H1 (cell line): ENCODE measurements around the gene SLC22A15. TPM values are rescaled to one million over a fixed set of nuclear protein-coding genes. Genes with fewer than 3 reads are reported as not detected.

ENCODE experiments used
- CTCF ChIA-PET: fragments of 300-600 bp; sonication (Branson Sonifier 250); formaldehyde crosslinking; loops from one replicate; lab custom pipeline; 2021; ENCODE audit not compliant: partially characterized antibody; lab: Charles Lee
- POLR2A ChIA-PET: fragments of 300-600 bp; sonication (Branson Sonifier 250); formaldehyde crosslinking; loops from one replicate; lab custom pipeline; 2021; ENCODE audit warnings: inconsistent platforms; ENCODE audit not compliant: partially characterized antibody; lab: Charles Lee
- DNase-seq, 2 experiments: peaks; one replicate each; pipeline versions ENCODE4 v3.0.0 to v3.0.0-alpha.2; 2010 to 2022; ENCODE audit warnings: low spot score in 2 of 2, low read depth in 1 of 2, mixed read lengths in 1 of 2
- FAIRE-seq: peaks from 2 replicates; lab custom pipeline; 2011; peaks lifted over from hg19 to GRCh38; lab: Jason Lieb, UNC
- H2AFZ ChIP-seq: 2 replicates; pipeline ENCODE4 v1.8.1; 2012; ENCODE audit warnings: low read length, inconsistent platforms
- H2AK5ac ChIP-seq: 2 replicates; pipeline ENCODE4 v1.6.1; 2013; ENCODE audit warnings: low read depth, low read length
- H2BK120ac ChIP-seq: replicated peaks from 2 replicates; pipeline ENCODE3; 2013; ENCODE audit warnings: low read depth, low read length, inconsistent platforms
- H2BK12ac ChIP-seq: 2 replicates; pipeline ENCODE4 v1.6.1; 2013; ENCODE audit warnings: low read depth, low read length
- H2BK15ac ChIP-seq: 2 replicates; pipeline ENCODE4 v1.6.1; 2013; ENCODE audit warnings: low read length
- H2BK20ac ChIP-seq: 2 replicates; pipeline ENCODE4 v1.6.1; 2013; ENCODE audit warnings: low read length
- H2BK5ac ChIP-seq: 2 replicates; pipeline ENCODE4 v1.6.1; 2013; ENCODE audit warnings: low read depth, low read length
- H3K14ac ChIP-seq: 2 replicates; pipeline ENCODE4 v1.6.1; 2013; ENCODE audit warnings: inconsistent platforms; ENCODE audit not compliant: insufficient read length
- H3K18ac ChIP-seq: 2 replicates; pipeline ENCODE4 v1.6.1; 2013; ENCODE audit warnings: low read length; ENCODE audit errors: extremely low read depth
- H3K23ac ChIP-seq: 2 replicates; pipeline ENCODE4 v1.6.1; 2013; ENCODE audit warnings: inconsistent platforms; ENCODE audit not compliant: insufficient read length
- H3K23me2 ChIP-seq: 2 replicates; pipeline ENCODE4 v1.6.1; 2013; ENCODE audit warnings: low read depth, low read length
- H3K27ac ChIP-seq: 2 replicates; pipeline ENCODE4 v1.6.1; 2011; ENCODE audit warnings: low read depth, low read length, inconsistent platforms
- H3K27me3 ChIP-seq, 4 experiments: replicated peaks in 1 of 4; 1 replicate in 1 of 4; 2 replicates in 3 of 4; pipeline versions ENCODE4 v1.6.1 to v1.8.1; 2011 to 2013; ENCODE audit warnings: low read length in 3 of 4, mild to moderate bottlenecking in 3 of 4, inconsistent platforms in 2 of 4, mixed read lengths in 2 of 4, moderate library complexity in 1 of 4; ENCODE audit not compliant: control insufficient read depth in 3 of 4, insufficient read depth in 3 of 4; ENCODE audit errors: extremely low read depth in 1 of 4
- H3K36me3 ChIP-seq, 4 experiments: 2 replicates each; pipeline versions ENCODE4 v1.6.1 to v1.8.1; 2011 to 2013; ENCODE audit warnings: mild to moderate bottlenecking in 4 of 4, low read length in 3 of 4, moderate library complexity in 2 of 4, control low read depth in 1 of 4, inconsistent platforms in 1 of 4; ENCODE audit not compliant: insufficient read depth in 4 of 4, control insufficient read depth in 2 of 4
- H3K4ac ChIP-seq: replicated peaks from 2 replicates; pipeline ENCODE3; 2013; ENCODE audit warnings: low read length, low read depth, mixed read lengths, inconsistent platforms; ENCODE audit not compliant: insufficient read length
- H3K4me1 ChIP-seq, 4 experiments: replicated peaks in 1 of 4; 1 replicate in 1 of 4; 2 replicates in 3 of 4; pipeline versions ENCODE4 v1.6.1 to v1.8.1; 2011 to 2013; ENCODE audit warnings: low read length in 3 of 4, inconsistent platforms in 2 of 4, mixed read lengths in 1 of 4; ENCODE audit not compliant: insufficient read depth in 4 of 4, control insufficient read depth in 3 of 4
- H3K4me2 ChIP-seq, 2 experiments: 2 replicates each; pipeline versions ENCODE4 v1.6.1 to v1.8.1; 2011 to 2013; ENCODE audit warnings: low read depth in 2 of 2, low read length in 2 of 2, control low read depth in 1 of 2, inconsistent platforms in 1 of 2, mild to moderate bottlenecking in 1 of 2; ENCODE audit not compliant: insufficient read depth in 1 of 2
- H3K4me3 ChIP-seq, 4 experiments: fragments of 200-600, 300-600 bp in 1 of 4; sonication (generic), shearing (Covaris generic), sonication (Bioruptor Twin) in 1 of 4; 2 replicates each; pipeline versions ENCODE4 v1.5.1 to v1.8.1; 2011 to 2016; ENCODE audit warnings: low read length in 4 of 4, low read depth in 3 of 4, control low read depth in 2 of 4, inconsistent platforms in 2 of 4, mild to moderate bottlenecking in 2 of 4, mixed read lengths in 1 of 4, moderate library complexity in 1 of 4; ENCODE audit not compliant: insufficient read depth in 2 of 4; ENCODE audit errors: extremely low read depth in 1 of 4
- H3K56ac ChIP-seq: replicated peaks from 2 replicates; pipeline ENCODE3; 2013; ENCODE audit warnings: low read depth, mild to moderate bottlenecking, mixed read lengths, low read length, inconsistent platforms; ENCODE audit not compliant: insufficient read length
- H3K79me1 ChIP-seq: 2 replicates; pipeline ENCODE4 v1.6.1; 2013; ENCODE audit warnings: low read depth, low read length, control low read depth
- H3K79me2 ChIP-seq, 2 experiments: 2 replicates each; pipeline versions ENCODE4 v1.6.1 to v1.8.1; 2012 to 2013; ENCODE audit warnings: low read length in 2 of 2, mild to moderate bottlenecking in 2 of 2, inconsistent platforms in 1 of 2; ENCODE audit not compliant: insufficient read depth in 2 of 2, control insufficient read depth in 1 of 2
- H3K9ac ChIP-seq, 4 experiments: replicated peaks in 1 of 4; 1 replicate in 1 of 4; 2 replicates in 3 of 4; pipeline versions ENCODE4 v1.6.1 to v1.8.1; 2011 to 2013; ENCODE audit warnings: low read depth in 3 of 4, low read length in 3 of 4, control low read depth in 2 of 4, mild to moderate bottlenecking in 2 of 4, moderate library complexity in 2 of 4, inconsistent platforms in 1 of 4; ENCODE audit errors: extremely low read depth in 1 of 4
- H3K9me3 ChIP-seq, 2 experiments: 2 replicates each; pipeline versions ENCODE4 v1.6.1 to v1.8.1; 2012 to 2013; ENCODE audit warnings: mild to moderate bottlenecking in 2 of 2, moderate library complexity in 2 of 2, control low read depth in 1 of 2, inconsistent platforms in 1 of 2, low read depth in 1 of 2, low read length in 1 of 2, mixed read lengths in 1 of 2; ENCODE audit not compliant: insufficient read depth in 2 of 2
- H4K20me1 ChIP-seq, 2 experiments: replicated peaks in 1 of 2; 2 replicates each; pipeline versions ENCODE3 to v1.8.1; 2011 to 2013; ENCODE audit warnings: inconsistent platforms in 2 of 2, low read length in 2 of 2, mild to moderate bottlenecking in 1 of 2; ENCODE audit not compliant: insufficient read depth in 2 of 2, control insufficient read depth in 1 of 2
- H4K5ac ChIP-seq: 2 replicates; pipeline ENCODE4 v1.6.1; 2013; ENCODE audit warnings: low read length, low read depth, mixed read lengths, inconsistent platforms; ENCODE audit not compliant: insufficient read length
- H4K8ac ChIP-seq: 2 replicates; pipeline ENCODE4 v1.8.0; 2013; ENCODE audit warnings: mild to moderate bottlenecking, moderate library complexity, low read length, inconsistent platforms; ENCODE audit not compliant: insufficient read depth; ENCODE audit errors: extremely low read depth
- H4K91ac ChIP-seq: replicated peaks from 2 replicates; pipeline ENCODE3; 2013; ENCODE audit warnings: low read length, mixed read lengths, inconsistent platforms; ENCODE audit not compliant: insufficient read length
- ATF2 ChIP-seq: IDR thresholded peaks from 2 replicates; pipeline ENCODE4 v1.6.1; 2012; ENCODE audit warnings: low read length, inconsistent platforms
- BRCA1 ChIP-seq: IDR thresholded peaks from 2 replicates; pipeline ENCODE4 v1.6.1; 2012; ENCODE audit warnings: low read depth, low read length, improper control_type of control experiment
- CBX5 ChIP-seq: fragments of 300-800, 300-1000 bp; sonication (generic); IDR thresholded peaks from 2 replicates; pipeline ENCODE4 v1.7.1; 2016; ENCODE audit warnings: antibody characterized with exemption, low read length, low read depth
- POU5F1 ChIP-seq: IDR thresholded peaks from 2 replicates; pipeline ENCODE4 v1.6.1; 2011; ENCODE audit warnings: low read depth, mild to moderate bottlenecking, low read length, moderate library complexity
- SAP30 ChIP-seq: fragments of 300-600 bp; sonication (generic); IDR thresholded peaks from 2 replicates; pipeline ENCODE4 v1.7.1; 2012; ENCODE audit warnings: low read length, moderate library complexity, mild to moderate bottlenecking, inconsistent platforms; ENCODE audit not compliant: insufficient read depth, insufficient replicate concordance
- SIN3A ChIP-seq, 2 experiments: IDR thresholded peaks in 1 of 2; conservative IDR thresholded peaks in 1 of 2; 2 replicates each; pipeline ENCODE4 v1.6.1; 2011 to 2012; ENCODE audit warnings: low read length in 2 of 2, improper control_type of control experiment in 1 of 2, low read depth in 1 of 2, mild to moderate bottlenecking in 1 of 2
- SRF ChIP-seq: IDR thresholded peaks from 2 replicates; pipeline ENCODE4 v1.6.1; 2011; ENCODE audit warnings: mild to moderate bottlenecking, low read depth, low read length, moderate library complexity
- SUZ12 ChIP-seq: fragments of 200-600 bp; sonication (generic); IDR thresholded peaks from 2 replicates; pipeline ENCODE4 v1.6.1; 2012; ENCODE audit warnings: mild to moderate bottlenecking, inconsistent platforms, low read length, moderate library complexity, mixed read lengths
- WGBS, 2 experiments: shearing (Covaris generic) in 1 of 2; methylation state at CpG; one replicate each; pipeline versions ENCODE4 v1.1.6 to v1.1.7; 2013 to 2015; ENCODE audit warnings: low lambda C conversion rate in 2 of 2, mixed read lengths in 2 of 2, inconsistent platforms in 1 of 2, low coverage in 1 of 2, missing lambda C conversion rate in 1 of 2; ENCODE audit not compliant: insufficient replicate concordance in 2 of 2, insufficient coverage in 1 of 2, insufficient read length in 1 of 2; ENCODE audit errors: extremely low coverage in 1 of 2, missing lambda C conversion rate in 1 of 2; 5-methylcytosine and 5-hydroxymethylcytosine counted together
- polyA plus RNA-seq, 7 experiments: library from polyadenylated mRNA; depleted of rRNA in 3 of 7; stranded (reverse) in 5 of 7; unstranded in 2 of 7; fragments of >200 nt in 5 of 7; fragments of 200-250 nt in 2 of 7; gene quantifications; 1 replicate in 5 of 7; 2 replicates in 1 of 7; 4 replicates in 1 of 7; pipeline versions ENCODE4 v1.2.1 to v1.2.3, GENCODE V29; 2011 to 2013; ENCODE audit warnings: missing spikeins in 2 of 7, mixed read lengths in 2 of 7
- total RNA-seq: library from RNA; stranded (reverse); fragmentation: NEBNext Ultra II Directional; extraction: Animal tissue kit (Norgen Biotek cat#: 25700); gene quantifications from 2 replicates; pipeline ENCODE4 v1.2.1, GENCODE V29; 2021

Gene SLC22A15
- total and polyA plus RNA-seq, 2 of the 8 experiments (the other 6 are each of a cell fraction or from before 2014, with no cell fraction given) = 3.2 to 3.3 TPM

- Histone ChIP-seq H2AK5ac (no peak overlapping the region), H3K18ac (no peak overlapping the region), H3K4me1 (no peaks in the 10 kb centered on the region), H3K27me3 (no peaks in the 10 kb centered on the region), H2BK12ac (no peak overlapping the region), H3K23ac (no peak overlapping the region), H2BK120ac (no peak overlapping the region), H3K23me2 (no peaks in the 10 kb centered on the region), H4K20me1 (no peaks in the 10 kb centered on the region), H2BK20ac (no peak overlapping the region), H3K4me2 (no peak overlapping the region), H2BK15ac (no peak overlapping the region), H3K9ac (no peak overlapping the region), H3K27ac (no peak overlapping the region), H2AFZ (no peak overlapping the region), H3K79me2 (no peaks in the 10 kb centered on the region), H3K36me3 (no peaks in the 10 kb centered on the region), H2BK5ac (no peak overlapping the region), H3K4ac (no peak overlapping the region), H3K14ac (no peak overlapping the region), H3K4me3 (no peak overlapping the region), H3K56ac (no peak overlapping the region), H3K9me3 (no peaks in the 10 kb centered on the region), H4K5ac (no peak overlapping the region), H4K91ac (no peak overlapping the region), H4K8ac (no peak overlapping the region), H3K79me1 (no peaks in the 10 kb centered on the region)
- 94% methylated on average over 6 of the region's 6 CpGs; no CpG with 5 or more reads in 1 of the 2 experiments for WGBS, 2 experiments
- CTCF ChIA-PET = interaction anchor here (0.8 to 5.5 kb wide), 6 partner anchors 11 to 504 kb away, joined by 3 to 36 read pairs (median 4); no protein-coding TSS in a partner anchor
- TF ChIP-seq SAP30 (no peak), BRCA1 (no peak), SUZ12 (no peak), SRF (no peak), ATF2 (no peak), POU5F1 (no peak), SIN3A (conservative IDR thresholded peaks at IDR 0.05 in 1 of 2, IDR thresholded peaks at IDR 0.05 in 1 of 2; ENCODE audit: low read depth in 1 of 2, low read length in 2 of 2) (no peak), CBX5 (no peak)
- POLR2A ChIA-PET = no interaction called here
- FAIRE-seq (no peak), DNase-seq (no peak)
These were observed 32.5 kb downstream of the SLC22A15 start for GRCh38 chr1:116008656-116009390.
